MCF 10A (cell line): ENCODE results near the gene GNAL. TPM values are rescaled to one million over a fixed set of nuclear protein-coding genes. Genes with fewer than 3 reads are reported as not detected.
A peak's percentile ranks its signal among the peaks of the same experiment; 100 is the strongest.

Experiments
- BruUV-seq: library from RNA; stranded (reverse); fragments of 400-500 nt; replicated peaks from 2 replicates; lab custom pipeline; 2021; lab: Mats Ljungman, UMichigan
- CTCF ChIA-PET: fragments of 300-600 bp; sonication (Branson Sonifier 250); formaldehyde crosslinking; extraction: SDS; loops from one replicate; lab custom pipeline; 2021; ENCODE audit warnings: antibody characterized with exemption, inconsistent platforms; lab: Yijun Ruan, JAX
- POLR2A ChIA-PET: fragments of 300-600, 350-650 bp; sonication (Branson Sonifier 250); formaldehyde crosslinking; extraction: SDS; loops from one replicate; lab custom pipeline; 2020; ENCODE audit warnings: antibody characterized with exemption, inconsistent platforms; lab: Yijun Ruan, JAX
- DNase-seq: peaks from one replicate; pipeline ENCODE4 v3.0.0-alpha.2; 2018; ENCODE audit not compliant: unreplicated experiment
- H3K27ac Mint-ChIP-seq: one replicate; pipeline ENCODE4 v1.8.0; 2022; ENCODE audit warnings: mild to moderate bottlenecking, low read depth, mixed read lengths; ENCODE audit not compliant: unreplicated experiment
- H3K27me3 Mint-ChIP-seq: one replicate; pipeline ENCODE4 v1.8.0; 2022; ENCODE audit warnings: mixed read lengths; ENCODE audit not compliant: insufficient read depth, unreplicated experiment
- H3K36me3 Mint-ChIP-seq: one replicate; pipeline ENCODE4 v1.8.0; 2022; ENCODE audit warnings: mild to moderate bottlenecking, moderate library complexity, mixed read lengths; ENCODE audit not compliant: insufficient read depth, unreplicated experiment
- H3K4me1 Mint-ChIP-seq: one replicate; pipeline ENCODE4 v1.8.0; 2022; ENCODE audit warnings: mixed read lengths; ENCODE audit not compliant: insufficient read depth, unreplicated experiment
- H3K4me3 Mint-ChIP-seq: one replicate; pipeline ENCODE4 v1.8.0; 2022; ENCODE audit warnings: mild to moderate bottlenecking, moderate library complexity, mixed read lengths; ENCODE audit not compliant: unreplicated experiment
- H3K9me3 Mint-ChIP-seq: one replicate; pipeline ENCODE4 v1.8.0; 2022; ENCODE audit warnings: mixed read lengths; ENCODE audit not compliant: unreplicated experiment
- CTCF ChIP-seq: fragments of 200-600 bp; IDR thresholded peaks from one replicate; pipeline ENCODE4 v1.8.0; 2022; ENCODE audit warnings: antibody characterized with exemption, mild to moderate bottlenecking; ENCODE audit not compliant: unreplicated experiment
- intact Hi-C: fragments of 100-400 bp; cut with micrococcal nuclease; formaldehyde crosslinking; loops from 2 replicates; pipeline ENCODE4 v1.14.1; 2022
- total RNA-seq: library from RNA; stranded (reverse); gene quantifications from 2 replicates; pipeline ENCODE4 v1.2.3, GENCODE V29; 2022

The GNAL gene
- total RNA-seq, 1 experiment from 2014 or later, result 1.6 TPM

- peaks cover 12% of the 10 kb centered on the region for H3K27me3 Mint-ChIP-seq
- no peak overlapping the region for H3K4me3 Mint-ChIP-seq
- ChIA-PET POLR2A (interaction anchor here (0.9 to 1.5 kb wide), 3 partner anchors 10 to 105 kb away, joined by 3 to 4 read pairs (median 3); no protein-coding TSS in a partner anchor), CTCF (interaction anchor here (0.5 to 1.3 kb wide), 4 partner anchors 20 to 112 kb away, joined by 3 to 5 read pairs (median 3); no protein-coding TSS in a partner anchor)
- no peaks in the 10 kb centered on the region for H3K4me1 Mint-ChIP-seq
- BruUV-seq, result no TSS peak
- H3K27ac Mint-ChIP-seq, result no peak overlapping the region
- TF ChIP-seq CTCF, result no peak
- H3K36me3 Mint-ChIP-seq, result no peaks in the 10 kb centered on the region
- no peaks in the 10 kb centered on the region for H3K9me3 Mint-ChIP-seq
- intact Hi-C loops, result no loop called here
- no peak for DNase-seq
These were observed 70.4 kb downstream of the GNAL start for GRCh38 chr18:11759456-11759855.

DNA sequence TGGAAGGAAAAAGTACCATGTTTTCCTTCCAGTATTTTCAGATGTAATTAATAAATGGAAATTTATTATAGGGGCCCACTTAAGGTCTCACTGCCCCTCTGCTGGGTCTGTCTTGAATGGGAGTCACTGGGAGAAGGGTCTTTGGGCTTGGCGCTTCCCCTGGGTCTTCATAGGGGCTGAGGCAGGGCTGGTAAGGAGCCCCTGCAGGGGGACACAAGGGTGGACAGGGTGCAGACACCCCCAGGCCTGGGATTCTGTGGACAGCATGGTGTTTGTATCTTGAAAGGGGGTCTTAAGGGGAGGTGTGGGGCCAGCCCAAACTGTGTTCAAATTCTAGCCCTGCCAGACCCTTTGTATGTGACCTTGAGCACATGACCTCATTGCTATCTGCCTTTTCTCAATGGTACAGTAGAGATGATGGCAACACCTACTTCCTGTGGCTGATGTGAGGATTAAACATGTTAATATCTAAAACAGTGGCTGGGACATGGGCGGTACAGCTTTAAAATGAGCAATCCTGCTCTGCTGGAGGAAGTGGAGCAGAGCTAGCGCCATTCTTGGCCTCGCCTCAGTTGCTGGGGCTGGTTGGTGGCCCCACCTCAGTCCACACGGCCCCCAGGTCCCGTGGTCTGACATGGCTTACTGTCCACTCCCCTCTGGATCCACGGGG, 71.6 kb downstream of the GNAL start:
- POLR2A ChIA-PET, result no interaction called here
- DNase-seq, result no peak
- no peaks in the 10 kb centered on the region for H3K9me3 Mint-ChIP-seq
- CTCF ChIA-PET, result interaction anchor here (0.6 to 1.2 kb wide), 2 partner anchors 28 to 52 kb away, joined by 3 to 4 read pairs; no protein-coding TSS in a partner anchor
- H3K36me3 Mint-ChIP-seq, result no peaks in the 10 kb centered on the region
- intact Hi-C loops, result no loop called here
- H3K27me3 Mint-ChIP-seq, result peaks cover 12% of the 10 kb centered on the region
- no peak for TF ChIP-seq CTCF
- no peaks in the 10 kb centered on the region for H3K4me1 Mint-ChIP-seq
- no peak overlapping the region for H3K27ac Mint-ChIP-seq
- H3K4me3 Mint-ChIP-seq, result no peak overlapping the region
- no TSS peak for BruUV-seq

DNA sequence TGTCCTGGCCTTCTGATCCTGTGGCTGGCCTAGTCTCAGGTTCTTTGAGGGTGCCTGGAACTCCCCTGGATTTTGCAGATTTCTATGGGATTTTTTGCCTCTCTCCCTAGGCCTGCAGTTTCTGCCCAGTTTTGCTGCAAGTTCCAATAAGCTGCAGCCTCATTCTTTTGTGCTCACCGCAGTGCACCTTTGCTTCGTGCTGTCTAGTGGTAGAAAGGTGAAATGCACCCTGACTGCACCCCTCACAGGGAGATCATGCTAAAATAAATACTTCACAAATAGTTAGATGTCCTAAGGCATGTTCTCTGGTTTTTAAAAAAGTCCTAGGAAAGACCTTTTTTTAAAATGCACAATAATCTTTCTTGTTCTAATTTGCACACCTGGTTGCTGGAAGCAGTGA, 72.5 kb downstream of the GNAL start:
- Mint-ChIP-seq H3K27ac (no peak overlapping the region), H3K4me1 (no peaks in the 10 kb centered on the region), H3K4me3 (no peak overlapping the region), H3K27me3 (peaks cover 12% of the 10 kb centered on the region), H3K36me3 (no peaks in the 10 kb centered on the region), H3K9me3 (no peaks in the 10 kb centered on the region)
- BruUV-seq, result no TSS peak
- intact Hi-C loops, result no loop called here
- CTCF ChIA-PET, result interaction anchor here (0.8 to 1.4 kb wide), 2 partner anchors 20 to 34 kb away, joined by 3 read pairs; no protein-coding TSS in a partner anchor
- peak; percentile 14 for TF ChIP-seq CTCF
- POLR2A ChIA-PET, result interaction anchor here (0.6 to 0.7 kb wide), 2 partner anchors 101 to 107 kb away, joined by 3 read pairs; no protein-coding TSS in a partner anchor
- DNase-seq, result peak; percentile 8

GRCh38 chr18:11762429-11762828, 73.4 kb downstream of the GNAL start:
- no TSS peak for BruUV-seq
- TF ChIP-seq CTCF, result no peak
- Mint-ChIP-seq H3K27me3 (peaks cover 13% of the 10 kb centered on the region), H3K4me3 (no peak overlapping the region), H3K27ac (no peak overlapping the region), H3K36me3 (no peaks in the 10 kb centered on the region), H3K4me1 (no peaks in the 10 kb centered on the region), H3K9me3 (no peaks in the 10 kb centered on the region)
- ChIA-PET CTCF (interaction anchor here (0.8 to 1.4 kb wide), 2 partner anchors 20 to 34 kb away, joined by 3 read pairs; no protein-coding TSS in a partner anchor), POLR2A (no interaction called here)
- no peak for DNase-seq
- intact Hi-C loops, result no loop called here
